GM12891 (cell line): ENCODE measurements around the gene MAPK14.

Experiments
- DNase-seq: peaks from one replicate; pipeline ENCODE4 v3.0.0; 2011; ENCODE audit warnings: low spot score; ENCODE audit not compliant: insufficient read length
- FAIRE-seq: peaks from 2 replicates; lab custom pipeline; 2011; peaks lifted over from hg19 to GRCh38; lab: Jason Lieb, UNC
- PAX5 ChIP-seq: IDR thresholded peaks from 2 replicates; pipeline ENCODE4 v1.6.1; 2011; ENCODE audit warnings: low read length, moderate library complexity, mild to moderate bottlenecking; ENCODE audit not compliant: insufficient read depth, severe bottlenecking
- POLR2A ChIP-seq: IDR thresholded peaks from 2 replicates; pipeline ENCODE4 v1.6.1; 2011; ENCODE audit warnings: low read depth, low read length, control low read depth
- POLR2AphosphoS5 ChIP-seq: IDR thresholded peaks from 2 replicates; pipeline ENCODE4 v1.6.1; 2011; ENCODE audit warnings: low read depth, low read length, control low read depth
- POU2F2 ChIP-seq: IDR thresholded peaks from 2 replicates; pipeline ENCODE4 v1.6.1; 2011; ENCODE audit warnings: low read depth, mild to moderate bottlenecking, control low read depth, low read length, moderate library complexity
- SPI1 ChIP-seq: IDR thresholded peaks from 2 replicates; pipeline ENCODE4 v1.6.1; 2011; ENCODE audit warnings: low read depth, low read length, control low read depth
- TAF1 ChIP-seq: IDR thresholded peaks from 2 replicates; pipeline ENCODE4 v1.6.1; 2011; ENCODE audit warnings: low read depth, low read length, control low read depth

Gene MAPK14

GRCh38 chr6:36113049-36113448 lies 85.4 kb downstream of the MAPK14 start:
- no peak for TF ChIP-seq TAF1
- no peak for TF ChIP-seq SPI1
- no peak for TF ChIP-seq POU2F2
- no peak for TF ChIP-seq PAX5
- TF ChIP-seq POLR2AphosphoS5: no peak
- no peak for TF ChIP-seq POLR2A
- FAIRE-seq: no peak

GRCh38 chr6:36113703-36114102 lies 86.1 kb downstream of the MAPK14 start:
- DNase-seq (no peak), FAIRE-seq (no peak)
- TF ChIP-seq POLR2AphosphoS5 (no peak), TAF1 (no peak), POLR2A (no peak), POU2F2 (no peak), PAX5 (no peak), SPI1 (no peak)

More at GRCh38 chr6:36113049-36113448, 85.4 kb downstream of the MAPK14 start:
- DNase-seq: no peak

GRCh38 chr6:36114798-36115408 lies 87.3 kb downstream of the MAPK14 start:
- TF ChIP-seq POLR2AphosphoS5 (no peak), POU2F2 (no peak), TAF1 (no peak), POLR2A (no peak), PAX5 (no peak), SPI1 (no peak)
- DNase-seq (no peak), FAIRE-seq (peak; percentile 82)

DNA sequence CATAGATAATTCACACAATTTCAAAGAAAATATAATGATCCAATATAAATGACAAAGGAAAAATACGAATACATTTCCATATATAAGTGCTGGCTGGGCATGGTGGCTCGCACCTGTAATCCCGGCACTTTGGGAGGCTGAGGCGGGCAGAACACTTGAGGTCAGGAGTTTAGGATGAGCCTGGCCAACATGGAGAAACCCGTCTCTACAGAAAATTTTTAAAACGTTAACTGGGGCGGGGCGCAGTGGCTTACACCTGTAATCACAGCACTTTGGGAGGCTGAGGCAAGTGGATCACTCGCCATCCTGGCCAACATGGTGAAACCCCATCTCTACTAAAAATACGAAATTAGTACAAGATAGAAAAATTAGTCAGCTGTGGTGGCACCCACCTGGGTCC lies 87.8 kb downstream of the MAPK14 start:
- TF ChIP-seq POLR2AphosphoS5: no peak
- no peak for TF ChIP-seq POU2F2
- TF ChIP-seq POLR2A: no peak
- no peak for TF ChIP-seq TAF1
- no peak for TF ChIP-seq SPI1
- TF ChIP-seq PAX5: no peak
- FAIRE-seq (no peak), DNase-seq (no peak)

DNA sequence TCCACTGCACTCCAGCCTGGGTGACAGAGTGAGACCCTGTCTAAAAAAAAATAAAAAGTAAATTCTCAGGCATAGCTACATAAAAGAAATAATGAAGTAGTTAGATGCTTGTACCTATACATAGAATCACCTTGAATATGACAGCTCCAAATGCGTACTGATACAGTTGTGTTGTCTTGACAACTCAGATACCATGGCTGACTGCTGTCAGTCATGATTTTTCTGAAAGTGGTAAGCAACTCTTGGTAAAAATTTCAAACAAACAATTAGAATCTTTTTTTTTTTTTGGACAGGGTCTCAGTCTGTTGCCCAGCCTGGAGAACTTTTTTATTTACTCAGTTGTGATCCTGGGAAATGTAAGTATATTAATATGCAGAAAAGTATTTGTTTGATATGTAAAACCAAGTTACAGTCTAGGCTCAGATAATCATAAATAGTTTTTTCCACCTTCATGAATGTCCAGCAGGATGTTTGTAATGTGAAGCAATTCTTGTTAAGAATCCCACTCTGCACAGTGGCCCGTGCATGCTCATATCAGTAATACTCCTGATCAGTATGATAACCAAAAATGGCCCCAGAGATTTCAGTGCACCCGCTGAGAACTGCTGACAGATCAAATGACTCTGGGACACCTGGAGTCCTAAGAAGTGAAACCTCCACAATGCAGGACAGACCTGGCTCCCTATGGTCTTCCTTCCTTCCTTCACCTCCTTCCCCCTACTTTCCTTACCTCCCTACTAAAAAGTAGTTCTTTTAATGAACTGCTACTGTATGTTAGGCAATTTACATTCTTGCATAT lies 88.7 kb downstream of the MAPK14 start:
- TF ChIP-seq PAX5: no peak
- no peak for TF ChIP-seq POLR2A
- no peak for TF ChIP-seq POU2F2
- TF ChIP-seq TAF1: no peak
- no peak for TF ChIP-seq POLR2AphosphoS5
- TF ChIP-seq SPI1: no peak
- FAIRE-seq (no peak), DNase-seq (no peak)

GRCh38 chr6:36116943-36117342 lies 89.3 kb downstream of the MAPK14 start:
- TF ChIP-seq POU2F2: no peak
- FAIRE-seq (no peak), DNase-seq (no peak)

DNA sequence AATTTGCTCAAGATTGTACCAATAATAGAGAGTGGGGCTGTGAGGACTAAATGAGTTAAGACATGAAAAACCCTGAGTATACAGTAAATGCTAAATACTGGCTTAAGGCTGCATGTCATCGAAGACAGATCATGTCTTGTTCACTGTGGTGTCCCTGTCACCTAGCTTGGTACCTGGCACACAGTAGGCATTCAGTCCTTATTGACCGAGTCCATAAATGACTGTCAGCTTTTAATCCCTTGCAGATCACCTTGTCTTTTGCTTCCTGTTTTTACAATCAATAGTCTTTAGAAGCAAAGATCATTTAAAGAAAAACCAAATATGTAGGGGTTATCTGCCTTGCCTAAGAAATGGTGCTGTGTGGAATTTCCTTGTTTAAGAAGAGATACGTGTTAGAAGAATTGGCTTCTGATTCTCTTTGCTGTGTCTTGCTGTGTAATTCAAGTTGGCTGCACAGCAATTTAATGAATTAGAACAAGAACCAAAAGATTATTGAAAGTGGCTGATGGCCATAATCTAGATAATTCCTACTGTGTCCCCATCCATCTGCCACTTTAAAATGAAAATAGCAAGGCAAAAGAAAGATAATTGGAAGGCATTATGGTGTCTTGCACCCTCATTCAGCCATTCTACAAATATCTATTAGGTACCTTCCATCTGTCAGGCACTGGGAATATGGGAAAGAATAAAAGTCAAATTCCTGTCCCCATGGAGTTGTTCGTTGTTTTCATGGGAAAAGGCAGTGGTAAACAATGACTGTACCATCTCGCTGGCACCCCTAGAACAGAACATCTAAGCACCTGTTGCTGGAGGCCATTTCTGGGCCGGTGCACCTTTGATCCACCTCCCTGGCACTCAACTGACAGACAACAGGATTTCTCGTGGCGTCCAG lies 90.3 kb downstream of the MAPK14 start:
- no peak for TF ChIP-seq POLR2A
- no peak for DNase-seq
- no peak for FAIRE-seq

GRCh38 chr6:36118550-36119107 lies 91.0 kb downstream of the MAPK14 start:
- no peak for DNase-seq
- FAIRE-seq: no peak
- TF ChIP-seq PAX5 (no peak), TAF1 (no peak), POU2F2 (no peak), POLR2A (no peak), POLR2AphosphoS5 (no peak), SPI1 (no peak)

- no peak for TF ChIP-seq POLR2A
- TF ChIP-seq POU2F2: no peak
- TF ChIP-seq TAF1: no peak
- TF ChIP-seq PAX5: no peak
- no peak for TF ChIP-seq POLR2AphosphoS5
- no peak for TF ChIP-seq SPI1
- FAIRE-seq: no peak
- no peak for DNase-seq
Measured at GRCh38 chr6:36119209-36119608, 91.6 kb downstream of the MAPK14 start.
